CD4-positive, alpha-beta T cell (primary cell): ENCODE data around the gene SPTBN1. TPM values are rescaled to one million over a fixed set of nuclear protein-coding genes. Genes with fewer than 3 reads are reported as not detected.

Experiments used
- ATAC-seq: fragments of 200-7000 bp; cut with Tn5 transposase; one replicate; pipeline ENCODE4 v1.10.0; 2022; ENCODE audit warnings: mild to moderate bottlenecking; ENCODE audit not compliant: poor library complexity
- CTCF ChIA-PET: fragments of 350-600 bp; sonication (Branson Sonifier 250); formaldehyde crosslinking; loops from one replicate; lab custom pipeline; 2021; ENCODE audit warnings: antibody characterized with exemption, inconsistent platforms; lab: Charles Lee
- POLR2A ChIA-PET: fragments of 350-600 bp; sonication (Branson Sonifier 250); formaldehyde crosslinking; loops from one replicate; lab custom pipeline; 2021; ENCODE audit warnings: antibody characterized with exemption, inconsistent platforms; lab: Charles Lee
- DNase-seq, 14 experiments: peaks; one replicate each; pipeline ENCODE4 v3.0.0-alpha.2; 2013 to 2020; ENCODE audit warnings: mixed read lengths in 2 of 14
- H3K27ac ChIP-seq, 2 donors: one replicate each; pipeline versions ENCODE4 v1.5.1 to v1.7.0; 2013; ENCODE audit warnings: low read length in 2 of 2, low read depth in 1 of 2, mild to moderate bottlenecking in 1 of 2
- H3K27me3 ChIP-seq, 2 experiments: 1 replicate in 1 of 2; 2 replicates in 1 of 2; pipeline versions ENCODE4 v1.6.1 to v1.7.0; 2013; ENCODE audit warnings: low read length in 2 of 2, control low read depth in 1 of 2, mild to moderate bottlenecking in 1 of 2, moderate library complexity in 1 of 2; ENCODE audit not compliant: insufficient read depth in 2 of 2, control insufficient read depth in 1 of 2
- H3K36me3 ChIP-seq: one replicate; pipeline ENCODE4 v1.6.1; 2013; ENCODE audit warnings: low read length, control low read depth; ENCODE audit not compliant: insufficient read depth
- H3K4me1 ChIP-seq: one replicate; pipeline ENCODE4 v1.6.1; 2013; ENCODE audit warnings: low read length, control low read depth; ENCODE audit not compliant: insufficient read depth
- H3K4me3 ChIP-seq: one replicate; pipeline ENCODE4 v1.5.1; 2013; ENCODE audit warnings: mild to moderate bottlenecking, low read length, moderate library complexity
- H3K9me3 ChIP-seq, 2 experiments: 1 replicate in 1 of 2; 2 replicates in 1 of 2; pipeline versions ENCODE4 v1.6.1 to v1.7.0; 2013; ENCODE audit warnings: low read length in 2 of 2, mild to moderate bottlenecking in 2 of 2, control low read depth in 1 of 2, moderate library complexity in 1 of 2; ENCODE audit not compliant: control insufficient read depth in 1 of 2, insufficient read depth in 1 of 2
- H3K27ac Mint-ChIP-seq: one replicate; pipeline ENCODE4 v1.8.0; 2020; ENCODE audit warnings: mixed read lengths
- H3K27me3 Mint-ChIP-seq: one replicate; pipeline ENCODE4 v1.8.0; 2021; ENCODE audit warnings: mixed read lengths
- H3K36me3 Mint-ChIP-seq: one replicate; pipeline ENCODE4 v1.8.0; 2021; ENCODE audit warnings: low read depth, mixed read lengths
- H3K4me1 Mint-ChIP-seq: one replicate; pipeline ENCODE4 v1.8.0; 2021; ENCODE audit warnings: low read depth, mixed read lengths
- H3K4me3 Mint-ChIP-seq: one replicate; pipeline ENCODE4 v1.8.0; 2020; ENCODE audit warnings: mild to moderate bottlenecking, mixed read lengths
- H3K9me3 Mint-ChIP-seq: one replicate; pipeline ENCODE4 v1.8.0; 2020; ENCODE audit warnings: mixed read lengths
- intact Hi-C, 2 experiments: fragments of 100-400 bp; cut with DNase I in 1 of 2; cut with micrococcal nuclease in 1 of 2; formaldehyde crosslinking; loops; one replicate each; pipeline versions ENCODE4 v1.15.1 to v1.9.0; 2023 to 2025; cut with DNase I, micrococcal nuclease
- total RNA-seq, 174 experiments: library from RNA in 2 of 174; stranded (reverse) in 2 of 174; gene quantifications; one replicate each; pipeline ENCODE4 v1.2.3 and lab custom pipeline; 2021 to 2026
- TF ChIP-seq, protein P1 (sequence below): fragments of 200-600 bp; IDR thresholded peaks from one replicate; pipeline ENCODE4 v1.8.0; 2022; ENCODE audit warnings: antibody characterized with exemption, mild to moderate bottlenecking

The SPTBN1 gene
- total RNA-seq, 2 experiments from 2014 or later, result 156 to 166 TPM

DNA sequence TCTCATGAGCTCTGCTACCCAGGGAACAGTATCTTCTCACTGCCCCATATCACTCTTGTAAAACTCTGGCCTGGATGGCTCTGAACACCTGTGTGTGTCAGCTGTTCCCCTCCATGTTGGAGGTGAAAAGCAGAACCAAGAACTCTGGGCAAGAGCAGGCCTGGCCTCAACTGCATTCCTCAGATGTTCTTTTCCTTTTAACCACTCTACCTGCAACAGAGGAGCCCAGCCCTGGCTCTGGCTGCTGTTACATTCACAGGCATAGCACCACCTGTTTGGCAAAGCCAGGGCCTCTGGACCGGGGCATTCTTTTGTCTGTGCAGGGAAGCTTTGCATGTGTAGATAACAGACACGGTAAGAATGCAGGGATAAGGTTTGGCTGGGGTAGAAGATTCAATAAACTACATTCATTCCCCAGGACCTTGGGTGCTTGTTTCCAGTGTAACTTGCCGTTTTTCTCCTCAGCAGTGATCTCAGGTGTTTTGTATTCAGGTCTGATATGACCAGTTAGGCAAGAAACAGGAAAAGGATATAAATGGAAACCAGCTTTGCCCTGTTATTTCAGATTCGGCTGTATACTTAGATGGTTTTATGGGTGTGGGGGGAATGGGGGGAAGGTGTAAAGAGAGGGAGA is 95.1 kb downstream of the SPTBN1 start:
- no peak for DNase-seq
- Histone ChIP-seq H3K27me3 (no peaks in the 10 kb centered on the region), H3K4me1 (no peaks in the 10 kb centered on the region), H3K4me3 (no peak overlapping the region), H3K27ac (no peak overlapping the region), H3K36me3 (no peaks in the 10 kb centered on the region), H3K9me3 (no peaks in the 10 kb centered on the region)
- intact Hi-C loops, result no loop called here
- Mint-ChIP-seq H3K27ac (no peak overlapping the region), H3K36me3 (no peaks in the 10 kb centered on the region), H3K9me3 (no peaks in the 10 kb centered on the region), H3K4me3 (no peak overlapping the region), H3K27me3 (no peaks in the 10 kb centered on the region), H3K4me1 (peaks cover 30% of the 10 kb centered on the region)
- CTCF ChIA-PET, result no interaction called here
- POLR2A ChIA-PET, result interaction anchor here (0.6 kb wide), 1 partner anchor 516 kb away, joined by 4 read pairs; no protein-coding TSS in a partner anchor
- TF ChIP-seq, protein P1, sequence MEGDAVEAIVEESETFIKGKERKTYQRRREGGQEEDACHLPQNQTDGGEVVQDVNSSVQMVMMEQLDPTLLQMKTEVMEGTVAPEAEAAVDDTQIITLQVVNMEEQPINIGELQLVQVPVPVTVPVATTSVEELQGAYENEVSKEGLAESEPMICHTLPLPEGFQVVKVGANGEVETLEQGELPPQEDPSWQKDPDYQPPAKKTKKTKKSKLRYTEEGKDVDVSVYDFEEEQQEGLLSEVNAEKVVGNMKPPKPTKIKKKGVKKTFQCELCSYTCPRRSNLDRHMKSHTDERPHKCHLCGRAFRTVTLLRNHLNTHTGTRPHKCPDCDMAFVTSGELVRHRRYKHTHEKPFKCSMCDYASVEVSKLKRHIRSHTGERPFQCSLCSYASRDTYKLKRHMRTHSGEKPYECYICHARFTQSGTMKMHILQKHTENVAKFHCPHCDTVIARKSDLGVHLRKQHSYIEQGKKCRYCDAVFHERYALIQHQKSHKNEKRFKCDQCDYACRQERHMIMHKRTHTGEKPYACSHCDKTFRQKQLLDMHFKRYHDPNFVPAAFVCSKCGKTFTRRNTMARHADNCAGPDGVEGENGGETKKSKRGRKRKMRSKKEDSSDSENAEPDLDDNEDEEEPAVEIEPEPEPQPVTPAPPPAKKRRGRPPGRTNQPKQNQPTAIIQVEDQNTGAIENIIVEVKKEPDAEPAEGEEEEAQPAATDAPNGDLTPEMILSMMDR, result no peak
- no peak for ATAC-seq

DNA sequence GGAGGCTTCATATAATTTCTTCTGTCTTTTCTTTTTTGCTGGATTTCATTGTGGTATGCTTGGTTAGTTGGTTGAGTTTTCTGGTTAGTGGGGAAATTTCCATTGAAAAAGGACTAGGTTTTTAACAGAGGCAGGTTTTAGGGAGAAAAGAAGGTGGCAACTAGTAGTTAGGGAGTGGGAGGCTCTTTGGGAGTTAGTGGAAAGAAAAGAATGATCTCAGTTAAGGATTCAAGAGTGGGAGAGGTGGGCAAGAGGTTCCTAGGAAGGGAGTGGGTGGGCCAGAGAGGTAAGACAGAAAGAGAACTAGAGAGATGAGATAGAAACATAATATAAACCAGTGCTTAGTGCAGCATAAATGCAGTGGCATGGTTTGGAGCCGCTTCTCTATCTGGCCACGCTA is 96.9 kb downstream of the SPTBN1 start:
- H3K36me3 ChIP-seq, result no peaks in the 10 kb centered on the region
- H3K4me3 Mint-ChIP-seq, result no peak overlapping the region
- CTCF ChIA-PET, result no interaction called here
- DNase-seq (no peak), ATAC-seq (no peak)
- no peaks in the 10 kb centered on the region for H3K36me3 Mint-ChIP-seq
- no peaks in the 10 kb centered on the region for H3K9me3 Mint-ChIP-seq
- intact Hi-C loops, result no loop called here
- no peaks in the 10 kb centered on the region for H3K27me3 ChIP-seq
- no peaks in the 10 kb centered on the region for H3K9me3 ChIP-seq
- POLR2A ChIA-PET, result interaction anchor here (1.2 kb wide), 1 partner anchor 20 kb away, joined by 3 read pairs; no protein-coding TSS in a partner anchor
- H3K4me1 Mint-ChIP-seq, result peaks cover 46% of the 10 kb centered on the region
- H3K4me3 ChIP-seq, result no peak overlapping the region
- H3K4me1 ChIP-seq, result peaks cover 10% of the 10 kb centered on the region
- H3K27ac ChIP-seq, result no peak overlapping the region
- TF ChIP-seq, protein P1, result no peak
- no peaks in the 10 kb centered on the region for H3K27me3 Mint-ChIP-seq
- no peak overlapping the region for H3K27ac Mint-ChIP-seq

DNA sequence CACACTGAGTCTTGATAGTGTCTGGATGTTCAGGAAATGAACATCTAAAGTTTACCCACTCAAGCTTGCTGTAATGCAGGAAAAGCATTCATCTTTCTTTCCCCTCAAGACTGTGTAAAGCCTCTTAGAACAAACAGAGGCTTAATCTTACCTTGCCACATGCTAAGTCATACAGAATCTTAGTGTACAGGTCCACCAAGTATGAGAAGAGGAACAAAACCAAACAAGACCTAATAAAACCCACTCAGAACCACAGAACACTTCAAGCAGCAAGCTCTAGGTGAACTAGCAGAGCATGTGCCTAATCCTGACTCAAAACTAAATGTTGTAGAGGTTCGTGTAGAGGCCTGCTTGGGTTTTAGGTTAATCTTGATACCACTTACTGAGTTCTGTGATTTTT is 97.6 kb downstream of the SPTBN1 start:
- ATAC-seq (no peak), DNase-seq (no peak)
- TF ChIP-seq, protein P1, result no peak
- H3K27me3 Mint-ChIP-seq, result no peaks in the 10 kb centered on the region
- H3K9me3 Mint-ChIP-seq, result no peaks in the 10 kb centered on the region
- peaks cover 7% of the 10 kb centered on the region for H3K36me3 Mint-ChIP-seq
- H3K36me3 ChIP-seq, result no peaks in the 10 kb centered on the region
- peaks cover 10% of the 10 kb centered on the region for H3K4me1 ChIP-seq
- H3K4me3 Mint-ChIP-seq, result no peak overlapping the region
- H3K27ac Mint-ChIP-seq, result no peak overlapping the region
- POLR2A ChIA-PET, result interaction anchor here (0.7 to 1.5 kb wide), 3 partner anchors 19 to 84 kb away, joined by 3 read pairs; no protein-coding TSS in a partner anchor
- no peaks in the 10 kb centered on the region for H3K27me3 ChIP-seq
- H3K27ac ChIP-seq, result no peak overlapping the region
- intact Hi-C loops, result loop anchor here in 1 of 2 experiments (2.0 kb wide), 1 partner anchor 29 kb away; no protein-coding TSS in a partner anchor
- H3K4me3 ChIP-seq, result no peak overlapping the region
- H3K4me1 Mint-ChIP-seq, result peaks cover 46% of the 10 kb centered on the region
- H3K9me3 ChIP-seq, result no peaks in the 10 kb centered on the region
- CTCF ChIA-PET, result no interaction called here
